ENCODE results near the gene AMDHD1. TPM values are rescaled to one million over a fixed set of nuclear protein-coding genes. Genes with fewer than 3 reads are reported as not detected.

The AMDHD1 gene
- total and polyA plus RNA-seq, 2 donors (not counting 1 experiment from before 2014, with no cell fraction given), result 0.08 to 0.33 TPM

DNA sequence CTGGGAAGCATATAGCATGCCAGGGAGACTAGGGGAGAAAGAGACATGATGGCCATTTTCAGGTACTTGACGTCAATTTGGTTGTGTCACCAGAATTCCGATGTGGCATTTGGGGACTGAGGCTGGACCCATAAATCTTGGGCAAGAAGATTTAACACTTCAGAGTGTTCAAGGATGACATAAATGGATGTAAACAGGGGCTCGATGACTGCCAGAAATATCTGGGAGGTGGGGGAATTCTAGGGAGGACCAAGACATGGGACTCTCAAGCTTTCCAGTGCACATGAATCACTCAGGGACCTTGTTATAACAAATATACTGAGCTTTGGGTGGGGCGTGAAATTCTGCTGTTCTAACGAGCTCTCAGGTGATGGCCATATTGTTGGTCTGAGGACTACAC is 35.2 kb downstream of the AMDHD1 start:
- DNase-seq (ENCODE audit: low read depth in 2 of 2), result no peak
- H3K4me1 ChIP-seq (ENCODE audit: control insufficient read depth, extremely low read depth, insufficient read depth, low read length), result no peaks in the 10 kb centered on the region
- no peaks in the 10 kb centered on the region for H3K79me2 ChIP-seq (ENCODE audit: control insufficient read depth, insufficient read depth, low read length)
- no peak overlapping the region for H3K9ac ChIP-seq (ENCODE audit: insufficient read depth, low read length)
- H2AFZ ChIP-seq (ENCODE audit: low read length), result no peak overlapping the region
- H4K20me1 ChIP-seq (ENCODE audit: control insufficient read depth, extremely low read depth, insufficient read depth, low read length), result no peaks in the 10 kb centered on the region
- H3K4me2 ChIP-seq (ENCODE audit: extremely low read depth, insufficient read depth, low read length), result no peak overlapping the region
- no peak overlapping the region for H3K4me3 ChIP-seq (replicated peaks in 1 of 4; ENCODE audit: control extremely low read depth in 1 of 4, insufficient read depth in 1 of 4, low read depth in 3 of 4, low read length in 4 of 4)
- no peak overlapping the region for H3K27ac ChIP-seq (ENCODE audit: insufficient read depth, low read length)
- TF ChIP-seq, protein P1, sequence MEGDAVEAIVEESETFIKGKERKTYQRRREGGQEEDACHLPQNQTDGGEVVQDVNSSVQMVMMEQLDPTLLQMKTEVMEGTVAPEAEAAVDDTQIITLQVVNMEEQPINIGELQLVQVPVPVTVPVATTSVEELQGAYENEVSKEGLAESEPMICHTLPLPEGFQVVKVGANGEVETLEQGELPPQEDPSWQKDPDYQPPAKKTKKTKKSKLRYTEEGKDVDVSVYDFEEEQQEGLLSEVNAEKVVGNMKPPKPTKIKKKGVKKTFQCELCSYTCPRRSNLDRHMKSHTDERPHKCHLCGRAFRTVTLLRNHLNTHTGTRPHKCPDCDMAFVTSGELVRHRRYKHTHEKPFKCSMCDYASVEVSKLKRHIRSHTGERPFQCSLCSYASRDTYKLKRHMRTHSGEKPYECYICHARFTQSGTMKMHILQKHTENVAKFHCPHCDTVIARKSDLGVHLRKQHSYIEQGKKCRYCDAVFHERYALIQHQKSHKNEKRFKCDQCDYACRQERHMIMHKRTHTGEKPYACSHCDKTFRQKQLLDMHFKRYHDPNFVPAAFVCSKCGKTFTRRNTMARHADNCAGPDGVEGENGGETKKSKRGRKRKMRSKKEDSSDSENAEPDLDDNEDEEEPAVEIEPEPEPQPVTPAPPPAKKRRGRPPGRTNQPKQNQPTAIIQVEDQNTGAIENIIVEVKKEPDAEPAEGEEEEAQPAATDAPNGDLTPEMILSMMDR (conservative IDR thresholded peaks at IDR 0.05 in 1 of 2, IDR thresholded peaks at IDR 0.05 in 1 of 2; ENCODE audit: low read depth in 1 of 2, low read length in 2 of 2), result no peak
- TF ChIP-seq EZH2 (IDR thresholded peaks at IDR 0.05; ENCODE audit: low read length, missing control alignments), result no peak
- H3K27me3 ChIP-seq (ENCODE audit: control insufficient read depth, insufficient read depth, low read length), result peaks cover 3% of the 10 kb centered on the region
- H3K9me3 ChIP-seq (ENCODE audit: control insufficient read depth, insufficient read depth, low read depth, low read length), result no peaks in the 10 kb centered on the region
- H3K36me3 ChIP-seq (ENCODE audit: control insufficient read depth, insufficient read depth, low read length), result no peaks in the 10 kb centered on the region

DNA sequence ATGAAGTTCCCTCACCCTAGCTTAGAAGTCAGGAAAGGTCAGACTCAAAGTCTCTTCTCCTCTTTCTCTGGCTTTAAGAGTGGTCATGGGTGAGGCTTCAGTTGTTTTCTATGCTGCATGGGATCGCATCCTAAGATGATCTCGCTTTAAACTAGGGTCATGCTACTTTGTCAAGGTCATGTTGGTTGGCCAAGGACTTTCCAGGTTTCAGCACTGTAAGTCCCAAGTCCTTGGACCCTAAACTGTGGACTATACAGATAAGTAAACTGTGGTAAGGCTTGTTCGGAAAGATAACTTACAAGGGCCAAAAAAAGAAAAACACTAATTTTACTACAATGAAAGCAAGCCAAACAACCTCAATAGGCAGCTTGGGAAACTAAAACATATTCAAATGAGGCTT is 35.6 kb downstream of the AMDHD1 start:
- no peak overlapping the region for H2AFZ ChIP-seq (ENCODE audit: low read length)
- no peak overlapping the region for H3K4me2 ChIP-seq (ENCODE audit: extremely low read depth, insufficient read depth, low read length)

DNA sequence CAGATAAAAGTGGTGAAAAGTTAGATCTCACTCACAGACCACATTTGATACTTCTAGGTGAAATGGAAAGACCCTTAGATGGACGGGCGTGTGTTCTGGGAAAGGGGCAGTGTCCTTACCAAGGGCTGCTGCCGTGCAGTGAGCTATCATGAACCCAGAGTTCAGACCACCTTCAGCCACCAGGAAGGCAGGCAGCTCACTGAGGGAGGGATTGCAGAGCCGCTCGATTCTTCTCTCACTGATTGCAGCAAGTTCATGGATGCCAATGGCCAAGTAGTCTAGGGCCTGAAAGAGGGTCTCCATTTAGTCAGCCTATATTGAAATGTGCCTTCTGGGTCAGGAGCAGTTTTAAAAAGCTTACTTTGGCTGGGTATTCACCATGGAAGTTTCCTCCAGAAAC is 37.3 kb downstream of the AMDHD1 start:
- no peak for DNase-seq (ENCODE audit: low read depth in 2 of 2)
- Histone ChIP-seq H3K4me3 (replicated peaks in 1 of 4; ENCODE audit: control extremely low read depth in 1 of 4, insufficient read depth in 1 of 4, low read depth in 3 of 4, low read length in 4 of 4) (no peak overlapping the region), H3K4me1 (ENCODE audit: control insufficient read depth, extremely low read depth, insufficient read depth, low read length) (no peaks in the 10 kb centered on the region), H3K9me3 (ENCODE audit: control insufficient read depth, insufficient read depth, low read depth, low read length) (no peaks in the 10 kb centered on the region), H3K9ac (ENCODE audit: insufficient read depth, low read length) (no peak overlapping the region), H3K27ac (ENCODE audit: insufficient read depth, low read length) (no peak overlapping the region), H2AFZ (ENCODE audit: low read length) (no peak overlapping the region), H3K27me3 (ENCODE audit: control insufficient read depth, insufficient read depth, low read length) (peaks cover 3% of the 10 kb centered on the region), H3K79me2 (ENCODE audit: control insufficient read depth, insufficient read depth, low read length) (no peaks in the 10 kb centered on the region), H3K4me2 (ENCODE audit: extremely low read depth, insufficient read depth, low read length) (no peak overlapping the region), H4K20me1 (ENCODE audit: control insufficient read depth, extremely low read depth, insufficient read depth, low read length) (no peaks in the 10 kb centered on the region), H3K36me3 (ENCODE audit: control insufficient read depth, insufficient read depth, low read length) (no peaks in the 10 kb centered on the region)
- no peak for TF ChIP-seq EZH2 (IDR thresholded peaks at IDR 0.05; ENCODE audit: low read length, missing control alignments)
- TF ChIP-seq, protein P1 (conservative IDR thresholded peaks at IDR 0.05 in 1 of 2, IDR thresholded peaks at IDR 0.05 in 1 of 2; ENCODE audit: low read depth in 1 of 2, low read length in 2 of 2), result no peak

More for the DNA sequence above, 35.6 kb downstream of the AMDHD1 start:
- H3K4me1 ChIP-seq (ENCODE audit: control insufficient read depth, extremely low read depth, insufficient read depth, low read length), result no peaks in the 10 kb centered on the region
- H3K27ac ChIP-seq (ENCODE audit: insufficient read depth, low read length), result no peak overlapping the region
- H3K36me3 ChIP-seq (ENCODE audit: control insufficient read depth, insufficient read depth, low read length), result no peaks in the 10 kb centered on the region
- H3K9me3 ChIP-seq (ENCODE audit: control insufficient read depth, insufficient read depth, low read depth, low read length), result no peaks in the 10 kb centered on the region
- H3K4me3 ChIP-seq (replicated peaks in 1 of 4; ENCODE audit: control extremely low read depth in 1 of 4, insufficient read depth in 1 of 4, low read depth in 3 of 4, low read length in 4 of 4), result no peak overlapping the region
- H3K27me3 ChIP-seq (ENCODE audit: control insufficient read depth, insufficient read depth, low read length), result peaks cover 3% of the 10 kb centered on the region
- no peak overlapping the region for H3K9ac ChIP-seq (ENCODE audit: insufficient read depth, low read length)
- no peak for TF ChIP-seq EZH2 (IDR thresholded peaks at IDR 0.05; ENCODE audit: low read length, missing control alignments)
- TF ChIP-seq, protein P1 (conservative IDR thresholded peaks at IDR 0.05 in 1 of 2, IDR thresholded peaks at IDR 0.05 in 1 of 2; ENCODE audit: low read depth in 1 of 2, low read length in 2 of 2), result no peak
- no peaks in the 10 kb centered on the region for H4K20me1 ChIP-seq (ENCODE audit: control insufficient read depth, extremely low read depth, insufficient read depth, low read length)
- no peak for DNase-seq (ENCODE audit: low read depth in 2 of 2)
- no peaks in the 10 kb centered on the region for H3K79me2 ChIP-seq (ENCODE audit: control insufficient read depth, insufficient read depth, low read length)

All from fibroblast of lung (primary cell).